PC-3 (cell line): ENCODE data around the gene TCHP.

Source experiments
- CTCF ChIP-seq: fragments of 300-600 bp; sonication (generic); conservative IDR thresholded peaks from 2 replicates; pipeline ENCODE4 v1.5.1; 2017; ENCODE audit warnings: antibody characterized with exemption, low read depth, mild to moderate bottlenecking, low read length
- EZH2 ChIP-seq: fragments of 300-600 bp; sonication (generic); IDR thresholded peaks from one replicate; pipeline ENCODE4 v1.6.1; 2017; ENCODE audit warnings: antibody characterized with exemption, mild to moderate bottlenecking, low read length; ENCODE audit not compliant: unreplicated experiment

- TF ChIP-seq CTCF (peak; percentile 71), EZH2 (no peak)
Measured at GRCh38 chr12:109934026-109934425, 34.0 kb downstream of the TCHP start.
